Measurements from ENCODE around the gene TMCO4. TPM values are rescaled to one million over a fixed set of nuclear protein-coding genes. Genes with fewer than 3 reads are reported as not detected.

Gene TMCO4
- total and polyA plus RNA-seq, 10 of the 15 experiments (the other 5 are each of a cell fraction or from before 2014, with no cell fraction given) = 2.4 to 20.8 (median 13.0) TPM

DNA sequence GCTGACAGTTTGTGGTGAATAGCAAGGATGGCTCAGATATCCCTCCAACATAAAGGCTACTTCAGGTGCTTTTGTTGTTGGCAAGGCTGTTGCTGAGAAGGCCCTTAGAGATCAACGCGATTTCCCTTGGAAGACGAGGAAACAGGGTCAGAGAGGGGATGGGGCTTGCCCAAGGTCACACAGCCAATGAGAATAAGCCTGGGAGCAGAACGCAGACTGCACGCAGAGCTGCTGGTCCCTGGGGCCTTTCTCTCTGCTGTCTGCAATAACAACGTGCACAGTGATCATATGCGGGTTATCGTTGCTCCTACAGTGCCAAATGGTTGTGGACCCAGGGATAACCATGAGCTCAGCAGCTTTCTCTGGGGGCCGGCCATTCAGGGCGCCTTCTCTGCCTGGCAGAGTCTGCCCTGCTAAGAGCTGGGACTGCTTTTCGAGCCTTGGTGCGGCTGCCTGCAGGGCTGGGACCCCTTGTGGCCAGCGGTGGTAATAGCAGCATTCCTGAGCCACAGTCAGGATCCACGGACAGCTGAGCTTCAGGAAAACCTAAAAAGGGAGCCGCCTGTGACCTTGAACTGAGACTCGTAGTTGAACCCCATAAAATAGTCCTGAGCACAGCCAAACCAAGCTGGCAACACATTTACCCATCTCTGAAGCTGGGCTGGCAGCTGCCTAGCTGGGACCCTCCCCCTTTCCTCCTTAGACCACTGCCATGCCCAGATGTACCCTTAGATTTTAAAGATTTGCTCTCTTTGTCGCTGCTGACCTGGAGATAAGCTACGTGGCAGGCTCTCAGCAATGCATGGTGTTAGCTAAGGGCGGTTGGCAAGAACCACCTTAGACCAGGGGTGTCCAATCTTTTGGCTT lies 95.2 kb downstream of the TMCO4 start (continued):
- TF ChIP-seq, protein P1, sequence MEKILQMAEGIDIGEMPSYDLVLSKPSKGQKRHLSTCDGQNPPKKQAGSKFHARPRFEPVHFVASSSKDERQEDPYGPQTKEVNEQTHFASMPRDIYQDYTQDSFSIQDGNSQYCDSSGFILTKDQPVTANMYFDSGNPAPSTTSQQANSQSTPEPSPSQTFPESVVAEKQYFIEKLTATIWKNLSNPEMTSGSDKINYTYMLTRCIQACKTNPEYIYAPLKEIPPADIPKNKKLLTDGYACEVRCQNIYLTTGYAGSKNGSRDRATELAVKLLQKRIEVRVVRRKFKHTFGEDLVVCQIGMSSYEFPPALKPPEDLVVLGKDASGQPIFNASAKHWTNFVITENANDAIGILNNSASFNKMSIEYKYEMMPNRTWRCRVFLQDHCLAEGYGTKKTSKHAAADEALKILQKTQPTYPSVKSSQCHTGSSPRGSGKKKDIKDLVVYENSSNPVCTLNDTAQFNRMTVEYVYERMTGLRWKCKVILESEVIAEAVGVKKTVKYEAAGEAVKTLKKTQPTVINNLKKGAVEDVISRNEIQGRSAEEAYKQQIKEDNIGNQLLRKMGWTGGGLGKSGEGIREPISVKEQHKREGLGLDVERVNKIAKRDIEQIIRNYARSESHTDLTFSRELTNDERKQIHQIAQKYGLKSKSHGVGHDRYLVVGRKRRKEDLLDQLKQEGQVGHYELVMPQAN (conservative IDR thresholded peaks at IDR 0.05) = no peak
- no peak for TF ChIP-seq IKZF2 (IDR thresholded peaks at IDR 0.05)
- no peak for TF ChIP-seq CHD2 (IDR thresholded peaks at IDR 0.05; ENCODE audit: borderline replicate concordance, low read depth, low read length)
- no peak for TF ChIP-seq IRF4 (IDR thresholded peaks at IDR 0.05; ENCODE audit: low read depth, low read length)
- TF ChIP-seq, protein P2, sequence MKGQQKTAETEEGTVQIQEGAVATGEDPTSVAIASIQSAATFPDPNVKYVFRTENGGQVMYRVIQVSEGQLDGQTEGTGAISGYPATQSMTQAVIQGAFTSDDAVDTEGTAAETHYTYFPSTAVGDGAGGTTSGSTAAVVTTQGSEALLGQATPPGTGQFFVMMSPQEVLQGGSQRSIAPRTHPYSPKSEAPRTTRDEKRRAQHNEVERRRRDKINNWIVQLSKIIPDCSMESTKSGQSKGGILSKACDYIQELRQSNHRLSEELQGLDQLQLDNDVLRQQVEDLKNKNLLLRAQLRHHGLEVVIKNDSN (IDR thresholded peaks at IDR 0.05; ENCODE audit: borderline replicate concordance, extremely low read length, insufficient read depth, low read depth, low read length) = no peak
- TF ChIP-seq IKZF1 (conservative IDR thresholded peaks at IDR 0.05) = no peak; the same call in 1 of the 2 replicates
- no peak for TF ChIP-seq POLR2A (IDR thresholded peaks at IDR 0.05; ENCODE audit: low read depth, low read length)
- TF ChIP-seq, protein P3, sequence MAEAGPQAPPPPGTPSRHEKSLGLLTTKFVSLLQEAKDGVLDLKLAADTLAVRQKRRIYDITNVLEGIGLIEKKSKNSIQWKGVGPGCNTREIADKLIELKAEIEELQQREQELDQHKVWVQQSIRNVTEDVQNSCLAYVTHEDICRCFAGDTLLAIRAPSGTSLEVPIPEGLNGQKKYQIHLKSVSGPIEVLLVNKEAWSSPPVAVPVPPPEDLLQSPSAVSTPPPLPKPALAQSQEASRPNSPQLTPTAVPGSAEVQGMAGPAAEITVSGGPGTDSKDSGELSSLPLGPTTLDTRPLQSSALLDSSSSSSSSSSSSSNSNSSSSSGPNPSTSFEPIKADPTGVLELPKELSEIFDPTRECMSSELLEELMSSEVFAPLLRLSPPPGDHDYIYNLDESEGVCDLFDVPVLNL (IDR thresholded peaks at IDR 0.05; ENCODE audit: low read depth, low read length) = no peak
- peak; percentile 74 for TF ChIP-seq RAD21 (IDR thresholded peaks at IDR 0.05; ENCODE audit: insufficient read depth, low read depth, low read length)
- TF ChIP-seq RUNX3 (IDR thresholded peaks at IDR 0.05; ENCODE audit: low read length) = peak; percentile 43; the same call in 1 of the 2 replicates
- TF ChIP-seq SMC3 (IDR thresholded peaks at IDR 0.05; ENCODE audit: borderline replicate concordance, low read length) = peak; percentile 84
- peak; percentile 62 for TF ChIP-seq YY1 (IDR thresholded peaks at IDR 0.05; ENCODE audit: low read depth, low read length)
- 0 out of 2 replicates have a peak, but pooled peaks have one; percentile 21 for TF ChIP-seq TARDBP (IDR thresholded peaks at IDR 0.05; ENCODE audit: borderline replicate concordance)
- no peak for TF ChIP-seq ZNF274 (IDR thresholded peaks at IDR 0.05; ENCODE audit: insufficient read depth, insufficient read length)
- TF ChIP-seq, protein P4, sequence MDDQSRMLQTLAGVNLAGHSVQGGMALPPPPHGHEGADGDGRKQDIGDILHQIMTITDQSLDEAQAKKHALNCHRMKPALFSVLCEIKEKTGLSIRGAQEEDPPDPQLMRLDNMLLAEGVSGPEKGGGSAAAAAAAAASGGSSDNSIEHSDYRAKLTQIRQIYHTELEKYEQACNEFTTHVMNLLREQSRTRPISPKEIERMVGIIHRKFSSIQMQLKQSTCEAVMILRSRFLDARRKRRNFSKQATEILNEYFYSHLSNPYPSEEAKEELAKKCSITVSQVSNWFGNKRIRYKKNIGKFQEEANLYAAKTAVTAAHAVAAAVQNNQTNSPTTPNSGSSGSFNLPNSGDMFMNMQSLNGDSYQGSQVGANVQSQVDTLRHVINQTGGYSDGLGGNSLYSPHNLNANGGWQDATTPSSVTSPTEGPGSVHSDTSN (IDR thresholded peaks at IDR 0.05; ENCODE audit: insufficient replicate concordance, low read depth, low read length) = no peak
- TF ChIP-seq RB1 (IDR thresholded peaks at IDR 0.05; ENCODE audit: borderline replicate concordance) = 0 out of 2 replicates have a peak, but pooled peaks have one; percentile 23
- no peak for TF ChIP-seq ZSCAN29 (IDR thresholded peaks at IDR 0.05)
- TF ChIP-seq, protein P5, sequence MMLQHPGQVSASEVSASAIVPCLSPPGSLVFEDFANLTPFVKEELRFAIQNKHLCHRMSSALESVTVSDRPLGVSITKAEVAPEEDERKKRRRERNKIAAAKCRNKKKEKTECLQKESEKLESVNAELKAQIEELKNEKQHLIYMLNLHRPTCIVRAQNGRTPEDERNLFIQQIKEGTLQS (IDR thresholded peaks at IDR 0.05; ENCODE audit: borderline replicate concordance, extremely low read depth, low read depth, low read length) = no peak
- TF ChIP-seq MTA3 (IDR thresholded peaks at IDR 0.05; ENCODE audit: borderline replicate concordance, low read length) = no peak
- TF ChIP-seq, protein P6, sequence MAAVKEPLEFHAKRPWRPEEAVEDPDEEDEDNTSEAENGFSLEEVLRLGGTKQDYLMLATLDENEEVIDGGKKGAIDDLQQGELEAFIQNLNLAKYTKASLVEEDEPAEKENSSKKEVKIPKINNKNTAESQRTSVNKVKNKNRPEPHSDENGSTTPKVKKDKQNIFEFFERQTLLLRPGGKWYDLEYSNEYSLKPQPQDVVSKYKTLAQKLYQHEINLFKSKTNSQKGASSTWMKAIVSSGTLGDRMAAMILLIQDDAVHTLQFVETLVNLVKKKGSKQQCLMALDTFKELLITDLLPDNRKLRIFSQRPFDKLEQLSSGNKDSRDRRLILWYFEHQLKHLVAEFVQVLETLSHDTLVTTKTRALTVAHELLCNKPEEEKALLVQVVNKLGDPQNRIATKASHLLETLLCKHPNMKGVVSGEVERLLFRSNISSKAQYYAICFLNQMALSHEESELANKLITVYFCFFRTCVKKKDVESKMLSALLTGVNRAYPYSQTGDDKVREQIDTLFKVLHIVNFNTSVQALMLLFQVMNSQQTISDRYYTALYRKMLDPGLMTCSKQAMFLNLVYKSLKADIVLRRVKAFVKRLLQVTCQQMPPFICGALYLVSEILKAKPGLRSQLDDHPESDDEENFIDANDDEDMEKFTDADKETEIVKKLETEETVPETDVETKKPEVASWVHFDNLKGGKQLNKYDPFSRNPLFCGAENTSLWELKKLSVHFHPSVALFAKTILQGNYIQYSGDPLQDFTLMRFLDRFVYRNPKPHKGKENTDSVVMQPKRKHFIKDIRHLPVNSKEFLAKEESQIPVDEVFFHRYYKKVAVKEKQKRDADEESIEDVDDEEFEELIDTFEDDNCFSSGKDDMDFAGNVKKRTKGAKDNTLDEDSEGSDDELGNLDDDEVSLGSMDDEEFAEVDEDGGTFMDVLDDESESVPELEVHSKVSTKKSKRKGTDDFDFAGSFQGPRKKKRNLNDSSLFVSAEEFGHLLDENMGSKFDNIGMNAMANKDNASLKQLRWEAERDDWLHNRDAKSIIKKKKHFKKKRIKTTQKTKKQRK (IDR thresholded peaks at IDR 0.05; ENCODE audit: low read depth, low read length) = no peak
- TF ChIP-seq HDAC2 (IDR thresholded peaks at IDR 0.05) = no peak
